Muscle layer of duodenum (tissue), 2 donors: ENCODE data around the gene ZNF429.
A peak's percentile ranks its signal among the peaks of the same experiment; 100 is the strongest.
"Not testable (repeated sequence)": the region's sequence is repeated elsewhere in the genome, so short reads cannot be mapped to it uniquely, and the experiment has no call there.

Experiments used
- H3K27ac ChIP-seq: one replicate; pipeline ENCODE4 v1.7.0; 2013; ENCODE audit warnings: mild to moderate bottlenecking, low read length
- H3K27me3 ChIP-seq: one replicate; pipeline ENCODE4 v1.7.0; 2013; ENCODE audit warnings: low read depth, mild to moderate bottlenecking, control low read depth, low read length
- H3K36me3 ChIP-seq, 2 donors: one replicate each; pipeline ENCODE4 v1.7.0; 2013; ENCODE audit warnings: low read length in 2 of 2, control low read depth in 1 of 2, mild to moderate bottlenecking in 1 of 2; ENCODE audit not compliant: insufficient read depth in 2 of 2, control insufficient read depth in 1 of 2
- H3K4me1 ChIP-seq, 2 donors: one replicate each; pipeline ENCODE4 v1.7.0; 2013; ENCODE audit warnings: low read length in 2 of 2, mild to moderate bottlenecking in 2 of 2, control low read depth in 1 of 2, moderate library complexity in 1 of 2; ENCODE audit not compliant: insufficient read depth in 2 of 2, control insufficient read depth in 1 of 2
- H3K4me3 ChIP-seq, 2 donors: one replicate each; pipeline ENCODE4 v1.7.0; 2013; ENCODE audit warnings: low read length in 2 of 2, low read depth in 1 of 2, mild to moderate bottlenecking in 1 of 2
- H3K9me3 ChIP-seq, 2 donors: one replicate each; pipeline ENCODE4 v1.7.0; 2013; ENCODE audit warnings: low read length in 2 of 2, control low read depth in 1 of 2, mild to moderate bottlenecking in 1 of 2; ENCODE audit not compliant: control insufficient read depth in 1 of 2
- donor health status: healthy.

The ZNF429 gene

GRCh38 chr19:21484631-21485030 lies 20.8 kb upstream of the ZNF429 start:
- H3K27me3 ChIP-seq: no peaks in the 10 kb centered on the region
- H3K36me3 ChIP-seq: no peaks in the 10 kb centered on the region
- H3K27ac ChIP-seq: no peak overlapping the region
- H3K4me1 ChIP-seq: no peaks in the 10 kb centered on the region
- no peaks in the 10 kb centered on the region for H3K9me3 ChIP-seq
- no peak overlapping the region for H3K4me3 ChIP-seq

GRCh38 chr19:21485926-21486325 lies 19.5 kb upstream of the ZNF429 start:
- Histone ChIP-seq H3K27me3 (no peaks in the 10 kb centered on the region), H3K36me3 (no peaks in the 10 kb centered on the region), H3K27ac (no peak overlapping the region), H3K9me3 (no peaks in the 10 kb centered on the region), H3K4me3 (no peak overlapping the region), H3K4me1 (no peaks in the 10 kb centered on the region)

DNA sequence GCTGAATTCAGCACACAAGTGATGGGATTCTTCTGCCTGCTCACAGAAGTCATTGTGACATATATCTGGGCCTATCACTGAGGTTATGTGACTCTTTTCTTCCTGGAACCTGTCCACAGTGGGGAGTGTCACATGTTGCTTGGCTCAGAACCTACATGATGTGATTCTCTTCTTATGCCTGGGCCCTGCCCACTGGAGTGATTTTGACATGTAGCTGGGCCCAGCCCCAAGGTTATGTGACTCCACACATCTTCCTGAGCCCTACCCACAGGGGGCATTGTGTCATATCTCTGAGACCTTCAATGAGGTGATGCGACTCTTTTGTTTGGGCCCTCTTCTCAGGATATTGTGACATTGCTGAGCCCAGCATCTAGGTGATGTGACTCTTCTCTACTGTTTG lies 17.4 kb upstream of the ZNF429 start:
- H3K9me3 ChIP-seq: no peaks in the 10 kb centered on the region
- no peaks in the 10 kb centered on the region for H3K27me3 ChIP-seq
- no peak overlapping the region for H3K27ac ChIP-seq
- no peaks in the 10 kb centered on the region for H3K4me1 ChIP-seq
- H3K4me3 ChIP-seq: no peak overlapping the region
- H3K36me3 ChIP-seq: no peaks in the 10 kb centered on the region

DNA sequence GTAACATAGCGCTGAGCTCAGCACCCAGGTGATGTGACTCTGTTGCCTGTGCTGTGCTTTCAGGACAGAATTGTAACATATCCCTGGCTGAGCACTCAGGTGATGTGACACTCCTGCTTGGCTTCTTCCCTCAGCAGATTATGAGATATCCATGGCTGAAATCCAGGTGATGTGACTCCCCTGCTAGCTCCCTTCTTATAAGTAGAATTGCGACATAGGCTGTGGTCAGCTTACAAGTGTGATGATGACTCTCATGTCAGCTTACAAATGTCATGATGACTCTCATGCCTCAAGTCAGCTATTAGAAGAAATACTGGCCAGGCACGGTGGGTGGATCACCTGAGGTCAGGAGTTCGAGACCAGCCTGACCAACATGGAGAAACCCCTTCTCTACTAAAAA lies 14.3 kb upstream of the ZNF429 start:
- H3K36me3 ChIP-seq: no peaks in the 10 kb centered on the region
- no peaks in the 10 kb centered on the region for H3K9me3 ChIP-seq
- no peaks in the 10 kb centered on the region for H3K4me1 ChIP-seq
- no peak overlapping the region for H3K27ac ChIP-seq
- H3K4me3 ChIP-seq: no peak overlapping the region
- no peaks in the 10 kb centered on the region for H3K27me3 ChIP-seq

GRCh38 chr19:21492947-21493906 lies 12.2 kb upstream of the ZNF429 start:
- no peaks in the 10 kb centered on the region for H3K4me1 ChIP-seq
- no peaks in the 10 kb centered on the region for H3K36me3 ChIP-seq
- H3K4me3 ChIP-seq: no peak overlapping the region
- H3K27me3 ChIP-seq: no peaks in the 10 kb centered on the region
- no peaks in the 10 kb centered on the region for H3K9me3 ChIP-seq
- no peak overlapping the region for H3K27ac ChIP-seq

- no peaks in the 10 kb centered on the region for H3K27me3 ChIP-seq
- H3K4me1 ChIP-seq: no peaks in the 10 kb centered on the region
- no peaks in the 10 kb centered on the region for H3K36me3 ChIP-seq
- no peak overlapping the region for H3K27ac ChIP-seq
- no peaks in the 10 kb centered on the region for H3K9me3 ChIP-seq
- H3K4me3 ChIP-seq: no peak overlapping the region
Measured at GRCh38 chr19:21496876-21497275, 8.5 kb upstream of the ZNF429 start.

GRCh38 chr19:21498651-21499050 lies 6.8 kb upstream of the ZNF429 start:
- Histone ChIP-seq H3K36me3 (no peaks in the 10 kb centered on the region), H3K9me3 (no peaks in the 10 kb centered on the region), H3K4me3 (no peak overlapping the region), H3K27ac (no peak overlapping the region), H3K27me3 (no peaks in the 10 kb centered on the region), H3K4me1 (no peaks in the 10 kb centered on the region)

DNA sequence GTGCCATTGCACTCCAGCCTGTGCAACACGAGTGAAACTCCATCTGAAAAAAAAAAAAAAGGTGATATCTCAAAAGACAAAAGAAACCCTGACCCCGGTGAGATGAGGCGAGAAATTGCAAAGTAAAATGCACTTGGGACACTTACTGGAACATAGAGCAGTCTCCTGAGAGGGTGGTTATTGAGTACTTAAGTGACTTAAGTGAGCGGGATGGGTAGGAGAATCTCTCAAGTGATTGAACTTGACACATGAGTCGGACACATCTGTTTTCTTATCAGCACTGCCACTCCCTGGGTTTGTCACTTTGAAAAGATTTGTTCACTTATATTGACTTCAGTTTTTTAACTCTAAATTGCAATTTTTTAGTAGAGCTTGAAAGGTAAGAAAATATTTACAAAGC lies 2.8 kb downstream of the ZNF429 start:
- H3K4me3 ChIP-seq: no peak overlapping the region

GRCh38 chr19:21511058-21511457 lies 5.7 kb downstream of the ZNF429 start:
- H3K4me3 ChIP-seq, H3K36me3 ChIP-seq, H3K27ac ChIP-seq, H3K27me3 ChIP-seq, H3K9me3 ChIP-seq: not testable (repeated sequence)
- peaks cover 0 to 12% of the 10 kb centered on the region in 2 donors for H3K4me1 ChIP-seq

More for the DNA sequence above, 2.8 kb downstream of the ZNF429 start:
- no peaks in the 10 kb centered on the region for H3K27me3 ChIP-seq
- H3K27ac ChIP-seq: no peak overlapping the region
- H3K36me3 ChIP-seq: no peaks in the 10 kb centered on the region
- peaks cover 0 to 20% of the 10 kb centered on the region in 2 donors for H3K4me1 ChIP-seq
- no peaks in the 10 kb centered on the region for H3K9me3 ChIP-seq

- H3K4me1 ChIP-seq, H3K36me3 ChIP-seq: not testable (repeated sequence)
Measured at GRCh38 chr19:21512609-21513008, 7.2 kb downstream of the ZNF429 start.

GRCh38 chr19:21513651-21514050 lies 8.2 kb downstream of the ZNF429 start:
- Histone ChIP-seq H3K4me3 (no peak overlapping the region), H3K27me3 (no peaks in the 10 kb centered on the region), H3K9me3 (no peaks in the 10 kb centered on the region), H3K27ac (no peak overlapping the region), H3K4me1 (no peaks in the 10 kb centered on the region), H3K36me3 (peaks cover 1 to 2% of the 10 kb centered on the region in 2 donors)

More at GRCh38 chr19:21512609-21513008, 7.2 kb downstream of the ZNF429 start:
- H3K9me3 ChIP-seq, H3K27me3 ChIP-seq, H3K27ac ChIP-seq, H3K4me3 ChIP-seq: not testable (repeated sequence)

- Histone ChIP-seq H3K4me3 (peak overlapping the region in 1 of 2 donors; percentile 2), H3K36me3 (peaks cover 19 to 52% of the 10 kb centered on the region in 2 donors), H3K27ac (no peak overlapping the region), H3K27me3 (no peaks in the 10 kb centered on the region), H3K9me3 (peaks cover 15 to 19% of the 10 kb centered on the region in 2 donors), H3K4me1 (no peaks in the 10 kb centered on the region)
Measured at GRCh38 chr19:21519488-21519887, 14.1 kb downstream of the ZNF429 start.
